Colonic mucosa (tissue), 4 donors: ENCODE data around the gene CHRNA10. TPM values are rescaled to one million over a fixed set of nuclear protein-coding genes. Genes with fewer than 3 reads are reported as not detected.

Experiments used
- DNase-seq: peaks from one replicate; pipeline ENCODE4 v3.0.0-alpha.2; 2020
- H3K27ac ChIP-seq: fragments of 200-600 bp; one replicate; pipeline ENCODE4 v1.8.0; 2021
- H3K27me3 ChIP-seq: fragments of 200-600 bp; one replicate; pipeline ENCODE4 v1.8.0; 2021
- H3K36me3 ChIP-seq: fragments of 200-600 bp; one replicate; pipeline ENCODE4 v1.8.0; 2021
- H3K4me1 ChIP-seq: fragments of 200-600 bp; one replicate; pipeline ENCODE4 v1.8.0; 2021; ENCODE audit warnings: mild to moderate bottlenecking
- H3K4me3 ChIP-seq: fragments of 200-600 bp; one replicate; pipeline ENCODE4 v1.8.0; 2021
- H3K9ac ChIP-seq, 2 donors: one replicate each; pipeline ENCODE4 v1.7.0; 2013; ENCODE audit warnings: control low read depth in 2 of 2, low read depth in 2 of 2, low read length in 2 of 2
- H3K9me3 ChIP-seq: fragments of 200-600 bp; one replicate; pipeline ENCODE4 v1.8.0; 2021
- CTCF ChIP-seq: fragments of 200-600 bp; IDR thresholded peaks from one replicate; pipeline ENCODE4 v1.8.0; 2022; ENCODE audit warnings: antibody characterized with exemption, mild to moderate bottlenecking
- intact Hi-C: fragments of 100-400 bp; cut with DNase I; formaldehyde crosslinking; loops from one replicate; pipeline ENCODE4 v1.14.1; 2022
- total RNA-seq, 2 donors: library from RNA; stranded (reverse); fragmentation: NEBNext Ultra II Directional in 1 of 2; extraction: Animal tissue kit (Norgen Biotek cat#: 25700) in 1 of 2; gene quantifications; one replicate each; pipeline ENCODE4 v1.2.1, GENCODE V29; 2021
- donor health status: healthy.
- donor health status: DM: no; HTN: no; CAD: no.
- donor health status: DM: no; HTN: no; CAD: no.

CHRNA10 gene
- total RNA-seq, 2 donors from 2014 or later, result 1.4 to 2.4 TPM

GRCh38 chr11:3626250-3626960, 44.8 kb downstream of the CHRNA10 start:
- no peaks in the 10 kb centered on the region for H3K4me1 ChIP-seq
- no peaks in the 10 kb centered on the region for H3K36me3 ChIP-seq
- H3K27ac ChIP-seq, result no peak overlapping the region
- no peaks in the 10 kb centered on the region for H3K9me3 ChIP-seq
- intact Hi-C loops, result no loop called here
- DNase-seq, result peak; percentile 24
- H3K4me3 ChIP-seq, result no peak overlapping the region
- H3K9ac ChIP-seq, result no peak overlapping the region
- no peaks in the 10 kb centered on the region for H3K27me3 ChIP-seq
- no peak for TF ChIP-seq CTCF

- TF ChIP-seq CTCF, result no peak
- intact Hi-C loops, result no loop called here
Measured at GRCh38 chr11:3623767-3624458, 47.3 kb downstream of the CHRNA10 start.

GRCh38 chr11:3623121-3623520, 48.1 kb downstream of the CHRNA10 start:
- H3K4me1 ChIP-seq, result no peaks in the 10 kb centered on the region
- no peak overlapping the region for H3K9ac ChIP-seq
- H3K27ac ChIP-seq, result no peak overlapping the region
- DNase-seq, result no peak
- no peaks in the 10 kb centered on the region for H3K9me3 ChIP-seq
- no peak for TF ChIP-seq CTCF
- intact Hi-C loops, result no loop called here
- H3K4me3 ChIP-seq, result no peak overlapping the region
- no peaks in the 10 kb centered on the region for H3K27me3 ChIP-seq
- H3K36me3 ChIP-seq, result no peaks in the 10 kb centered on the region

More at GRCh38 chr11:3623767-3624458, 47.3 kb downstream of the CHRNA10 start:
- Histone ChIP-seq H3K36me3 (no peaks in the 10 kb centered on the region), H3K4me3 (no peak overlapping the region), H3K9me3 (no peaks in the 10 kb centered on the region), H3K27me3 (no peaks in the 10 kb centered on the region), H3K27ac (no peak overlapping the region), H3K9ac (no peak overlapping the region), H3K4me1 (no peaks in the 10 kb centered on the region)
- no peak for DNase-seq

GRCh38 chr11:3622521-3622920, 48.7 kb downstream of the CHRNA10 start:
- no peak for TF ChIP-seq CTCF
- no peaks in the 10 kb centered on the region for H3K4me1 ChIP-seq
- intact Hi-C loops, result no loop called here
- no peaks in the 10 kb centered on the region for H3K36me3 ChIP-seq
- H3K27me3 ChIP-seq, result no peaks in the 10 kb centered on the region
- H3K4me3 ChIP-seq, result no peak overlapping the region
- H3K9me3 ChIP-seq, result no peaks in the 10 kb centered on the region
- H3K9ac ChIP-seq, result no peak overlapping the region
- H3K27ac ChIP-seq, result no peak overlapping the region
- DNase-seq, result no peak

GRCh38 chr11:3617990-3618389, 53.2 kb downstream of the CHRNA10 start:
- Histone ChIP-seq H3K36me3 (no peaks in the 10 kb centered on the region), H3K27me3 (no peaks in the 10 kb centered on the region), H3K9me3 (no peaks in the 10 kb centered on the region), H3K4me3 (no peak overlapping the region), H3K9ac (no peak overlapping the region), H3K4me1 (no peaks in the 10 kb centered on the region), H3K27ac (no peak overlapping the region)
- intact Hi-C loops, result no loop called here
- no peak for DNase-seq
- TF ChIP-seq CTCF, result no peak
